Stimulated activated CD8-positive, alpha-beta memory T cell treated with anti-CD3 and anti-CD28 coated beads, Interleukin-12 subunit alpha, Interleukin-12 subunit beta, amount 100 ng/mL, for 1 hour (primary cell): ENCODE results near the gene IGFL1.
"Not testable (repeated sequence)": the region's sequence is repeated elsewhere in the genome, so short reads cannot be mapped to it uniquely, and the experiment has no call there.

Source experiments
- DNase-seq: peaks from one replicate; pipeline ENCODE4 v3.0.0-alpha.2; 2020; ENCODE audit warnings: low read depth

IGFL1 gene

GRCh38 chr19:46225558-46226004 lies 4.0 kb upstream of the IGFL1 start:
- DNase-seq = no peak

- no peak for DNase-seq
Observed at GRCh38 chr19:46226438-46226973, 3.0 kb upstream of the IGFL1 start.

DNA sequence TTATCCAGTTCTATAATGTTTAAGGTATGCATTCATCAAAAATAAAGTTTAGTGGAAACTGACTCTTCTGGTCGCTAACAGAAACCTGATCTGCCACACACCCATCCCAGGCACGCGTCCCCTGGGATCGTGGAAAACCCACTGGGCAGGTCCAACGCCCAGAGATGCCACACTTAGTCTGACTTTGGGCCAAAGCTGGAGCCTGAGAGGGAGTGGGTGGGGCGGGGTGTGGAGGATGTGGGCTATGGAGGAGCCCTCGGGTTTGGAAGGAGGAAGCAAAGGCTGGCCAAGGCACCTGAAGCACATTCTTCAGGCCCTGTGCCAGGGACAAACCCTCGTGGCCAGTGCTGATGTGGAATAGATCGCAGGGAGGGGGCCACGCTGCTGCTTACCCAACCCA lies 2.5 kb downstream of the IGFL1 start:
- DNase-seq = no peak

DNA sequence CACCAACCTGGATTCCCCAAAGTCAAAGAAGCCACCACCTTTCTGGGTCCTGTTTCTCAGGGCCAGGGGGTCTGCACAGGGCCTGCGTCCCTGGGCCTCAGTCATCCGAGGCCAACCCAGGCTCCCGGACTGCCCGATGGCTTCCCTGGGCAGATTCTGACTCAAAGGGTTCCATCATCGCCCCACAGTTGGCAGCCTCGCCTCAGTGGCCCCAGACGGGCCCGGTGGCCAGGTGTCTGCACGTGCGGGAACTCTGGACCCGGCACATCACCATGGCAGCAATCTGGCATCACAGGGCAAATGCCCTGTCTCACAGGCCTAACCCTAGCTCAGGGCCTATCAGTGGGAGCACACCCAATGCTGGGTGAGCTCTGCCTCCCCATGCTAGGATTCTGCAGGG lies 2.9 kb downstream of the IGFL1 start:
- no peak for DNase-seq

DNA sequence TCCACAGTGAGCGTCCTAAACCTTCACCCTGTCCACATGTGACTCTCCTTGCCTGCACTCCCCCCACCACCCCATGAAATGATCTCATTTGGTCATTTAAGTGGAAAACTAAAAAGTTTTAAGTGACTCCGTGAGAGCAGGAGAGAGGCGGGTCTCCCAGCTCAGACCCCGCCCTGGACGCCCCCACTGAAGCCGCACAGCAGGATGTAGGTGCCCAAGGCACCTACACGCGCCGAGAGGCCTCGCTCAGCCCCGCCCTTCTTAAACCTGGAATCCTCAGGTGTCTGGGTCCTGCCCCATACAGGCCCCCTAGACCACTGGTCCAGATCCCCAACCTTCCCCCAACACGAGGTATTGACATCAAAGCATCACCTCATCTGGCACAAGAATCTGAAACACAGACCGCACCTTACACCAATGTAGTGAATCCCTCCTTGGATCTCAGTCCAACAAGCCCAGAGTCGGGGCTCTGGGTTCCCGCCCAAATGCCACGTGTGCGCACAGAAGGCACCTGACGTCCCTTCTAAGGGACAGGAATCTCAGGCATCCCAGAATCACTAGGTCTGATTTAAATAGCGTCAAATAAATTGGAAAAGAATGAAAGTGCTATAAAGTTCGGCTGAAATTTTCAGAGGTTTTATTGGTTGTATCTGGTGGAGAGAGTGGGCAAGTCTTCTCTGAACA lies 3.5 kb downstream of the IGFL1 start:
- DNase-seq = no peak

DNA sequence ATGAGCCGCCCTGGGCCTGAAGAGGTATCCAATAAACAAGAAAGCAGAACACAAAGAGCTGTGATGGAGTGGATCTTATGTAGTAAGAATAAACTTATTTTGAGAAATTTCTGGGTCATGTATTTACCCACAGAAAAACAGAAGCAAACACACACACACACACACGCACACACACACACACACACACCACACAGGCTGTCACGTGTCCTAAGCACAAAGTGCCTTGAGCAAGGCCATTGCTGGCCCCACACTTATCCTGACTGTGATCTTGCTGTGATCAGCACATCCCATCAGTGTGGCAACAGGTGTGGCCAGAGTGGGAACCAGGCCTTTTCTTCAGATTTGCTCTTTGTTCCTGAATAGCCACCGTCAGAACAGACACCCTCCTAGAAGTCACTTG lies 4.3 kb downstream of the IGFL1 start:
- DNase-seq = not testable (repeated sequence)

- DNase-seq = not testable (repeated sequence)
Observed at GRCh38 chr19:46238141-46238540, 8.6 kb downstream of the IGFL1 start.

- DNase-seq = no peak
Observed at GRCh38 chr19:46239193-46240024, 9.9 kb downstream of the IGFL1 start.

- no peak for DNase-seq
Observed at GRCh38 chr19:46240693-46241092, 11.2 kb downstream of the IGFL1 start.

- DNase-seq = no peak
Observed at GRCh38 chr19:46241626-46242025, 12.1 kb downstream of the IGFL1 start.

DNA sequence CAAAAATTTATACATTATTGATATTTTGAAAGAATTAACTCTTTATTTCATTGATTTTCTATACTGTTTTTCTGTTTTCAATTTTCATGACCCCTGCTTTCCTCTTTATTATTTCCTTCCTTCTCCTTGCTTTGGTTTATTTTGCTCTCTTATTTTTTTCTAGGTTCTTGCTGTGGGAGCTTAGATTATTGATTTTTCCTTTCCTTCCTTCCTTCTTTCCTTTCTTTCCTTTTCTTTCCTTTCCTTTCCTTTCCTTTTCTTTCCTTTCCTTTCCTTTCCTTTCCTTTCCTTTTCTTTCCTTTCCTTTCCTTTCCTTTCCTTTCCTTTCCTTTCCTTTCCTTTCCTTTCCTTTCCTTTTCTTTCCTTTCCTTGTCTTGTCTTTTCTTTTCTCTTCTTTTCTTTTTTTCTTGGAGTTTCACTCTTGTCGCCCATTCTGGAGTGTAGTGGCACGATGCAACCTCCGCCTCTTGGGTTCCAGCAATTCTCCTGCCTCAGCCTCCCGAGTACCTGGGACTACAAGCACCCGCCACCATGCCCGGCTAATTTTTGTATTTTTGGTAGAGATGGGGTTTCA lies 13.6 kb downstream of the IGFL1 start:
- not testable (repeated sequence) for DNase-seq

DNA sequence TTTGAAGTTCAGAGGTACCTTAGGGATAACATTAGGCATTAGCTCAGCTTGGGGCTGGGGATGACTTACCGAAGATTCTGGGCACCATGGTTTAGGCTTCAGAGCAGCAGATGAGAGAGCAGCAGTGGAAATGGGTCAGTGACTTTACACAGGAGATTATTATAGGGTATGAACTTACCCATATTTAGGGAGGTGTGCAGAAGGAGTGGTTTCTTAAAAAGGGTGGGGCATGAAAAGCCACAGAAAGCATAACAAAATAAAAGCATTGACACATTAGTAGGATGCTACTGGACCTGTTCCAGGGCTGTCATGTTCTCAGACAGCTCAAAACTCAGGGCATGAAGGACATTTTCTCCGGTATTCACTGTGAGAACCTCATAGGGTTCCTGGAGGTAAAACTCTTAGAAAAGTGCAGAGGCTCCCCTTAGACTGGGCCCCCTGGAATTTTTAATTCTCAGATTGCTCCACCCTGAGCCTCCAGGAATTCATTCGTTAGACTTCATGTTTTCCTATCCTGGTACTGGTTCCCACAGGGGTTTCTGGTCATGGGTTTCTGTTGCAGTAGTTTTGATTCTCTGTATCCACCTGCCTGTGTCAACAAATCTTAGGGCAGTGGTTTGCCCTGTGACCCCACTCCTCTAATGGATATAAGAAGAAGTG lies 20.7 kb downstream of the IGFL1 start:
- no peak for DNase-seq

- no peak for DNase-seq
Observed at GRCh38 chr19:46251416-46251815, 21.9 kb downstream of the IGFL1 start.

DNA sequence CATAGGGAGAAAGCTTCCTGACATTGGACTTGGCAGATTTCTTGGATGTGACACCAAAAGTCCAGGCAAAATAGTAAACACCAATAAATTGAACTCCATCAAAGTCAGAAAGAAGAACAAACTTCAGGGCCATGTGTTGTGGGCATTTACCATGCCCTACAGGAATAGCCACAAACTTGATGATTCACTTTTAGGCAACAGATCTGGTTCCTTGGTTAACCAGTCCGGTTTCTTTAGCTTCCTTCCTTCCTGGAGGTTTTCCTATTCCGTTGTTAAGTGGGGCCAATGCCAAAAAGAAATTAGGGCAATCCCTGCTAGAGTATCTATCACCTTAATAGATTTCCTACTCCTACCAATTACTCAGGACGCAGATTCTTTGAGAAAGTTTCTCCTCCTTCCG lies 25.2 kb downstream of the IGFL1 start:
- no peak for DNase-seq

GRCh38 chr19:46256855-46257254 lies 27.3 kb downstream of the IGFL1 start:
- no peak for DNase-seq

- DNase-seq = not testable (repeated sequence)
Observed at GRCh38 chr19:46261501-46261900, 32.0 kb downstream of the IGFL1 start.

DNA sequence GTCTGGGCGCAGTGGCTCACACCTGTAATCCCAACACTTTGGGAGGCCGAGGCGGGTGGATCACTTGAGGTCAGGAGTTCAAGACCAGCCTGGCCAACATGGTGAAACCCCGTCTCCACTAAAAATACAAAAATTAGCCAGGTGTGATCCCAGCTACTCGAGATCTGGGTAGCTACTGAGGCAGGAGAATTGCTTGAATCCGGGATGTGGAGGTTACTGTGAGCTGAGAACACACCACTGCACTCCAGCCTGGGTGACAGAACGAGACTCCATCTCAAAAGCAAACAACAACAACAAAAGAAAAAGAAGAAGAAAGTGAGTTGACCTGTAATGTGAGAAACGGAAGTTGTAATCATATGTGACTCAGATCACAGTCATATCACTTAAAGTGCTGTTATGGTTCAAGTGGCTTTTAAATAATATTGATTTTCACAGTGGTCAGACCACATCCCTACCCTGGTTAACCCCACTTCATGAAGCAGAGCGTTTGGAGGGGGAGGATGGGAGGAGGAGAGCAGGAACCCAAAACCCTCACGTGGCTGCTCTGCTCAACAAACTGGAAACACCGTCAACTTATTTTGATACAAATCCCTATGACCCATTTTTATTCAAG lies 33.2 kb downstream of the IGFL1 start:
- peak; percentile 24 for DNase-seq

DNA sequence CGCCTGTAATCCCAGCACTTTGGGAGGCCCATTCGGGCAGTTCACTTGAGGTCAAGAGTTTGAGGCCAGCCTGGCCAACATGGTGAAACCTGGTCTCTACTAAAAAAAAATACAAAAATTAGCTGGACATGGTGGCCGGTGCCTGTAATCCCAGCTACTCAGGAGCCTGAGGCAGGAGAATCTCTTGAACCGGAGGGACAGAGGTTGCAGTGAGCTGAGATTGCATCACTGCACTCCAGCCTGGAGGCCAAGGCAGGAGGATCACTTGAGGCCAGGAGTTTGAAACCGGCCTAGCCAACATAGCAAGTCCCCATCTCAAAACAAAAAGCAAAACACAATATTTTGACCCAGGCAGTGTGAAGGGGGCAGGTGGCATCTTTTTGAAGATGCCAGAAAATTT lies 35.3 kb downstream of the IGFL1 start:
- DNase-seq = not testable (repeated sequence)

DNA sequence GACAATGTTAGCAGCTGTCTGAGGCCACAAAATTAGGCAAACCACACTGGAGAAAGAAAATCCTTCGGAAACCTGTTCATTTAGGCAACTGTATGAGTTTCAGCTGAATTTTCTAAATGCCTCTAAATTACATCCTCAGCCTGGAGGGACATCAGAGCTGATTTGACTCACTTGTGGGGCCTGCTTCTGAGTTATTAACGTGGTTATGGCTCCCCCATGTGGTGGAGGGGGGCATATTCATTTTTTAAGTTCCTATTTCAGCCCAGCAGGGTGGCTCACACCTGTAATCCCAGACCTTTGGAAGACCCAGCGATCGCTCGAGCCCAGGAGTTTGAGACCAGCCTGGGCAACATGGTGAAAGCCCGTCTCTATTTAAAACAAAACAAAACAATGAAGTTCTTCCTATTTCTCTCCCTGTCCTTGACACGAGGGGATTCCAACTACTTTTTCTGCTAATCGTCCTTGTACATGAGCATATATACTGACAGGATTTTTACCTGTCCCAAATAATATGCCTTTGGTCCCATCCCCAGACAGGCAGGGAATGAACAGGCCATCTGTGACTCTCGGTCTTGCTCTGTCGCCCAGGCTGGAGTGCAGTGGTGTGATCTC lies 35.8 kb downstream of the IGFL1 start:
- DNase-seq = peak; percentile 56

- DNase-seq = no peak
Observed at GRCh38 chr19:46269101-46269500, 39.6 kb downstream of the IGFL1 start.

- DNase-seq = no peak
Observed at GRCh38 chr19:46270521-46271256, 41.1 kb downstream of the IGFL1 start.
